Natural killer cell (primary cell): ENCODE results near the gene NCLN. TPM values are rescaled to one million over a fixed set of nuclear protein-coding genes. Genes with fewer than 3 reads are reported as not detected.

Experiments
- ATAC-seq, 3 donors: fragments of 150-1000 bp in 2 of 3; fragments of 200-7000 bp in 1 of 3; cut with Tn5 transposase; 1 replicate in 1 of 3; 2 replicates in 2 of 3; pipeline ENCODE4 v1.10.0; 2021; ENCODE audit warnings: mild to moderate bottlenecking in 2 of 3, moderate library complexity in 2 of 3
- DNase-seq, 2 donors: peaks; one replicate each; pipeline versions ENCODE4 v3.0.0 to v3.0.0-alpha.2; 2013 to 2021; ENCODE audit warnings: mixed read lengths in 1 of 2
- H3K27ac ChIP-seq: one replicate; pipeline ENCODE4 v1.5.1; 2013; ENCODE audit warnings: mild to moderate bottlenecking, low read length
- H3K27me3 ChIP-seq: one replicate; pipeline ENCODE4 v1.6.1; 2013; ENCODE audit warnings: low read length; ENCODE audit not compliant: control insufficient read depth, insufficient read depth
- H3K36me3 ChIP-seq: one replicate; pipeline ENCODE4 v1.6.1; 2013; ENCODE audit warnings: low read length; ENCODE audit not compliant: control insufficient read depth, insufficient read depth
- H3K4me1 ChIP-seq: one replicate; pipeline ENCODE4 v1.6.1; 2013; ENCODE audit warnings: low read length; ENCODE audit not compliant: control insufficient read depth, insufficient read depth
- H3K4me3 ChIP-seq: one replicate; pipeline ENCODE4 v1.5.1; 2013; ENCODE audit warnings: low read length
- H3K9me3 ChIP-seq: one replicate; pipeline ENCODE4 v1.6.1; 2013; ENCODE audit warnings: low read length; ENCODE audit not compliant: control insufficient read depth, insufficient read depth
- H3K27ac Mint-ChIP-seq, 2 donors: one replicate each; pipeline ENCODE4 v1.8.0; 2022; ENCODE audit warnings: mild to moderate bottlenecking in 2 of 2, mixed read lengths in 2 of 2, moderate library complexity in 1 of 2
- H3K27me3 Mint-ChIP-seq, 2 donors: one replicate each; pipeline ENCODE4 v1.8.0; 2022; ENCODE audit warnings: low read depth in 2 of 2, mixed read lengths in 2 of 2
- H3K36me3 Mint-ChIP-seq: one replicate; pipeline ENCODE4 v1.8.0; 2022; ENCODE audit warnings: mixed read lengths
- H3K4me1 Mint-ChIP-seq, 2 donors: one replicate each; pipeline ENCODE4 v1.8.0; 2022; ENCODE audit warnings: mixed read lengths in 2 of 2
- H3K4me3 Mint-ChIP-seq: one replicate; pipeline ENCODE4 v1.8.0; 2022; ENCODE audit warnings: mild to moderate bottlenecking, moderate library complexity, mixed read lengths
- H3K9me3 Mint-ChIP-seq, 2 donors: one replicate each; pipeline ENCODE4 v1.8.0; 2022; ENCODE audit warnings: mixed read lengths in 2 of 2
- CTCF ChIP-seq: fragments of 200-600 bp; IDR thresholded peaks from one replicate; pipeline ENCODE4 v1.8.0; 2022; ENCODE audit warnings: antibody characterized with exemption
- WGBS: methylation state at CpG from one replicate; pipeline ENCODE4 v1.1.7; 2013; ENCODE audit warnings: missing lambda C conversion rate; ENCODE audit not compliant: insufficient coverage; 5-methylcytosine and 5-hydroxymethylcytosine counted together
- intact Hi-C: fragments of 100-400 bp; cut with micrococcal nuclease; formaldehyde crosslinking; loops from one replicate; pipeline ENCODE4 v1.14.2; 2022
- total RNA-seq, 4 donors: library from RNA; stranded (reverse); fragments of 120-200 nt in 1 of 4; gene quantifications; one replicate each; pipeline versions ENCODE4 v1.2.3 to v1.2.4, GENCODE V29; 2013 to 2022

The NCLN gene
- total RNA-seq, 3 donors from 2014 or later (not counting 1 experiment from before 2014, with no cell fraction given): 39.6 to 61.4 (median 49.0) TPM

GRCh38 chr19:3248728-3249326, 63.1 kb downstream of the NCLN start:
- no peaks in the 10 kb centered on the region for H3K4me1 Mint-ChIP-seq
- 63% methylated on average over 14 of the region's 14 CpGs for WGBS
- Histone ChIP-seq H3K4me1 (no peaks in the 10 kb centered on the region), H3K9me3 (no peaks in the 10 kb centered on the region), H3K27ac (no peak overlapping the region), H3K4me3 (no peak overlapping the region), H3K36me3 (no peaks in the 10 kb centered on the region), H3K27me3 (no peaks in the 10 kb centered on the region)
- ATAC-seq (no peak), DNase-seq (no peak)
- H3K27me3 Mint-ChIP-seq: peaks cover 0 to 6% of the 10 kb centered on the region in 2 donors
- TF ChIP-seq CTCF: no peak
- intact Hi-C loops: no loop called here
- H3K27ac Mint-ChIP-seq: no peak overlapping the region
- H3K9me3 Mint-ChIP-seq: no peaks in the 10 kb centered on the region
- H3K36me3 Mint-ChIP-seq: no peaks in the 10 kb centered on the region
- H3K4me3 Mint-ChIP-seq: no peak overlapping the region

GRCh38 chr19:3249408-3249807, 63.7 kb downstream of the NCLN start:
- intact Hi-C loops: no loop called here
- WGBS: 80% methylated on average over 10 of the region's 10 CpGs
- Histone ChIP-seq H3K36me3 (no peaks in the 10 kb centered on the region), H3K27ac (no peak overlapping the region), H3K27me3 (no peaks in the 10 kb centered on the region), H3K9me3 (no peaks in the 10 kb centered on the region), H3K4me3 (no peak overlapping the region), H3K4me1 (no peaks in the 10 kb centered on the region)
- TF ChIP-seq CTCF: no peak
- H3K4me1 Mint-ChIP-seq: no peaks in the 10 kb centered on the region
- no peak overlapping the region for H3K27ac Mint-ChIP-seq
- ATAC-seq: peak in 1 of 3 donors; percentile 34
- no peak for DNase-seq
- no peaks in the 10 kb centered on the region for H3K9me3 Mint-ChIP-seq
- H3K27me3 Mint-ChIP-seq: peaks cover 0 to 7% of the 10 kb centered on the region in 2 donors
- H3K36me3 Mint-ChIP-seq: no peaks in the 10 kb centered on the region
- no peak overlapping the region for H3K4me3 Mint-ChIP-seq

- Mint-ChIP-seq H3K27ac (no peak overlapping the region), H3K4me1 (no peaks in the 10 kb centered on the region), H3K4me3 (no peak overlapping the region), H3K36me3 (no peaks in the 10 kb centered on the region), H3K9me3 (no peaks in the 10 kb centered on the region), H3K27me3 (peaks cover 0 to 13% of the 10 kb centered on the region in 2 donors)
- Histone ChIP-seq H3K27ac (no peak overlapping the region), H3K4me3 (no peak overlapping the region), H3K9me3 (no peaks in the 10 kb centered on the region), H3K4me1 (no peaks in the 10 kb centered on the region), H3K27me3 (no peaks in the 10 kb centered on the region), H3K36me3 (no peaks in the 10 kb centered on the region)
- ATAC-seq (peak; percentile 57 to 80 (median 64)), DNase-seq (peak; percentile 31 to 66)
- intact Hi-C loops: no loop called here
- TF ChIP-seq CTCF: peak; percentile 57
- 78% methylated on average over 3 of the region's 7 CpGs for WGBS
Measured at GRCh38 chr19:3250675-3251074, 64.9 kb downstream of the NCLN start.

GRCh38 chr19:3251229-3251628, 65.5 kb downstream of the NCLN start:
- 83% methylated on average over 6 of the region's 8 CpGs for WGBS
- no peaks in the 10 kb centered on the region for H3K9me3 ChIP-seq
- Mint-ChIP-seq H3K36me3 (no peaks in the 10 kb centered on the region), H3K27me3 (peaks cover 0 to 13% of the 10 kb centered on the region in 2 donors), H3K27ac (no peak overlapping the region), H3K4me1 (no peaks in the 10 kb centered on the region), H3K9me3 (no peaks in the 10 kb centered on the region), H3K4me3 (no peak overlapping the region)
- no peaks in the 10 kb centered on the region for H3K27me3 ChIP-seq
- no peak for DNase-seq
- intact Hi-C loops: no loop called here
- no peaks in the 10 kb centered on the region for H3K36me3 ChIP-seq
- no peak overlapping the region for H3K27ac ChIP-seq
- ATAC-seq: no peak
- TF ChIP-seq CTCF: no peak
- H3K4me3 ChIP-seq: no peak overlapping the region
- no peaks in the 10 kb centered on the region for H3K4me1 ChIP-seq
